SJSA1 (cell line): ENCODE results near the gene MAPK11. TPM values are rescaled to one million over a fixed set of nuclear protein-coding genes. Genes with fewer than 3 reads are reported as not detected.
A peak's percentile ranks its signal among the peaks of the same experiment; 100 is the strongest.

ENCODE experiments used
- DNase-seq, 2 experiments: peaks; one replicate each; pipeline ENCODE4 v3.0.0-alpha.2; 2015 to 2020; ENCODE audit warnings: low spot score in 2 of 2, low read depth in 1 of 2
- H3K27ac ChIP-seq: fragments of 250-450 bp; sonication (Bioruptor Pico); 2 replicates; pipeline ENCODE4 v1.5.1; 2020; ENCODE audit warnings: mild to moderate bottlenecking, moderate library complexity
- H3K27me3 ChIP-seq: fragments of 250-450 bp; sonication (Bioruptor Pico); replicated peaks from 2 replicates; pipeline ENCODE4 v1.5.1; 2020; ENCODE audit warnings: mild to moderate bottlenecking, moderate library complexity
- H3K36me3 ChIP-seq: fragments of 250-450 bp; sonication (Bioruptor Pico); 2 replicates; pipeline ENCODE4 v1.5.1; 2020; ENCODE audit warnings: mild to moderate bottlenecking
- H3K4me1 ChIP-seq: fragments of 250-450 bp; sonication (Bioruptor Pico); replicated peaks from 2 replicates; pipeline ENCODE4 v1.6.1; 2021; ENCODE audit warnings: mild to moderate bottlenecking
- H3K4me3 ChIP-seq: fragments of 250-450 bp; sonication (Bioruptor Pico); 2 replicates; pipeline ENCODE4 v1.5.1; 2020; ENCODE audit warnings: mild to moderate bottlenecking
- H3K9me3 ChIP-seq: fragments of 250-450 bp; sonication (Bioruptor Pico); replicated peaks from 2 replicates; pipeline ENCODE4 v1.5.1; 2020; ENCODE audit warnings: mild to moderate bottlenecking
- total RNA-seq: library from RNA; depleted of rRNA; stranded (reverse); fragments of >200 nt; shearing (Covaris generic); gene quantifications from 2 replicates; pipeline ENCODE4 v1.2.3, GENCODE V29; 2014

MAPK11 gene
- total RNA-seq, 1 experiment from 2014 or later: 2.2 TPM

DNA sequence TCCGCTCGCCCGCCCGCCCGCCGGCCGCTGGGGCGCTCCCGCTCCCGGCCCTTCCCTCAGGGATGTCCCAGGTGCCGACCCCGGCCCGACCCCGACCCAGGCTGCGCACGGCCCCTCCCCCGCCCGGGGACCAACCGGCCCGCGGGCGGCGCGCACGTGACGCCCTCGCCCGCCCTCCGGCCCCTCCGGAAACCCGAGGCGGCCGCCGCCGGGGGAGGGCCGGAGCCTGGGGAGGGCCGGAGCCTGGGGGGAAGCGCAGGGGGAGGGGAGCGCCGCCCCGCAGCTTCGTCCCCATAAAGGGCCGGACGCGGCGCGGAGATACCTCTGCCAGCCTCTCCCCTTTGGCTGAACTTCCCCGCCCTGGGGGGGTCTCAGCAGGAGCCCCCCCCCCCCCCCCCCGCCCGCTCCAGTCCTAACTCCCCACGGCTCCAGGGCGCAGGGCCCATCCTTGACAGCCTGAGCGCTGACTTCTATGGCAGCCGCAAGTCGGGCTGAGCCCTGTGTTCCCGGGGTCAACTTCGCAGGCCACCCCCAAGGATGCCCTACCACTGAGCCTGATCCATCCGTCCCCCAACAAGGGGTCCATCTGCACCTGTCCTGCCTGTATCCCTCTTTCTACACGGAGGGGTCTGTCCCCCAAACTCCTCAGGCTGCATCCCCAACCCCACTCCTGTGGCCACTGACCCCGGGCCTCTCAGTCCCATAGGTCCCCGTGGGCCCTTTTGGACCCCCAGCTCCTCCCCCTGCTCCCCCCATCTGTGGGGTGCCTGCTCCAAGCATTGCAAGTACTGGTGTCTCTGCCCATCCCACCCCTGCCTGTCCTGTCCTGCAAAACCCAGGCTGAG is 8.3 kb downstream of the MAPK11 start, which contains the start of gene MAPK12:
Gene MAPK12 (minus strand): TSS at position 69 of the 845 bp plus-strand sequence. CDS start 174 bp downstream, outside the sequence.
- DNase-seq: no peak
- Histone ChIP-seq H3K27ac (no peak within 1 kb of the TSS), H3K36me3 (no peaks in the 10 kb centered on the region), H3K4me1 (peaks cover 11% of the 10 kb centered on the region), H3K4me3 (peak within 1 kb of the TSS; percentile 35), H3K27me3 (peaks cover 22% of the 10 kb centered on the region), H3K9me3 (peaks cover 4% of the 10 kb centered on the region)

DNA sequence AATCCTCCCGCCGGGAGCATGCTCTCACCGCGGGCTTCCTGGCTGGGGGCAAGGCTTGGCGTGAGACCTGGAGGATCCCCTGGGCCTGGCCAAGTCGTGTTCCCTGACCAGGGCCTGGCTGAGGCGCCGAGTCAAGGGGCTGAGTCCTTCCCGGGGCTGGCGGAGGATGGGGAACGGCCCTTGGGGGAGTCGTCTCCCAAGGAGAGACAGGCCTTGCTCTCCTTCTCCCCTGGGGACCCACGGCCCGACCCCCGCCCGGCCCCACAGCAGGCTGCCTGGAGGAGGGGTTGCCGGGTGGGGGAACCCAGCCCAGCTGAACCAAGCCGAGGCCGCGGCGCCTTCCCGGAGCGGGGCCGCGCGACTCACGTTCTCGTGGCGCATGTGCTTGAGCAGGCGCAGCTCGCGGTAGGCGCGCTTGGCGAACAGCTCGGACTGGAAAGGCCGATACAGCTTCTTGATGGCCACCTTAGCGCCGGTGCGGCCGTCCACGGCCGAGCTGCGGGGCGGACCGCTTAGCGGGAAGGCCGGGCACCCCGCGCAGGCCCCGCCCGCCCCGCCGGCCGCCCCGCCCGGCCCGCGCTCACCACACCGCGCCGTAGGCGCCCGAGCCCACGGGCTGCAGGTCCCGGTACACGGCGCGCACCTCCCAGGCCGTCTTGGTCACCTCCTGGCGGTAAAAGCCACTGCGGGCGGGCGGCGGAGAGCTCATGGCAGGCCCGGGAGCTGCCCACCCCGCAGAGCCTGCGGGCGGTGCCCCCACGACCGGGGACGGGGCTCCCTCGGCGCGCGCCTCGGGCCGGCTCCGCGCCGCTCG is 9.2 kb downstream of the MAPK11 start:
- Histone ChIP-seq H3K9me3 (no peaks in the 10 kb centered on the region), H3K27ac (no peak overlapping the region), H3K36me3 (no peaks in the 10 kb centered on the region), H3K4me1 (peaks cover 11% of the 10 kb centered on the region), H3K27me3 (peaks cover 22% of the 10 kb centered on the region), H3K4me3 (peak overlapping the region; percentile 35)
- peak in 1 of 2 experiments; percentile 22 for DNase-seq

DNA sequence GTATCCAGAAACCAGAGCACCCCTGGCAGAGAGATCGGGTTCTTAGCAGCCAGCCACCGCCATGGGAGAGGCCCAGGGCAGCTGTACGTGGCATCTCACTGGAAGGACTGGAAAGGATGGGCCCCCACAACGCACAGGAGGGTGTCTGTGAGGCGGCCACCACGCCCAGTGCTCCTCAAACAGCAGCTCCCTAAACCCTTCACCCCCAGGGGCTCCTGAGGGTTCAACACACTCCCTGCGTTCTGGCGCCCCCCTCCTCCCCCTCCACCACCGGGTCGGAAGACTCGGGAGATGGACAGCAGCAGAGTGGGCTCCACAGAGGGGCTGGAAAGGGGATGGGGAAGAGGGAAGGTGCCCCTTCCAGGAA is 9.8 kb downstream of the MAPK11 start:
- Histone ChIP-seq H3K9me3 (no peaks in the 10 kb centered on the region), H3K36me3 (no peaks in the 10 kb centered on the region), H3K4me3 (peak overlapping the region; percentile 35; the same call in 1 of the 2 replicates), H3K27me3 (peaks cover 22% of the 10 kb centered on the region), H3K4me1 (peaks cover 11% of the 10 kb centered on the region), H3K27ac (no peak overlapping the region)
- no peak for DNase-seq

DNA sequence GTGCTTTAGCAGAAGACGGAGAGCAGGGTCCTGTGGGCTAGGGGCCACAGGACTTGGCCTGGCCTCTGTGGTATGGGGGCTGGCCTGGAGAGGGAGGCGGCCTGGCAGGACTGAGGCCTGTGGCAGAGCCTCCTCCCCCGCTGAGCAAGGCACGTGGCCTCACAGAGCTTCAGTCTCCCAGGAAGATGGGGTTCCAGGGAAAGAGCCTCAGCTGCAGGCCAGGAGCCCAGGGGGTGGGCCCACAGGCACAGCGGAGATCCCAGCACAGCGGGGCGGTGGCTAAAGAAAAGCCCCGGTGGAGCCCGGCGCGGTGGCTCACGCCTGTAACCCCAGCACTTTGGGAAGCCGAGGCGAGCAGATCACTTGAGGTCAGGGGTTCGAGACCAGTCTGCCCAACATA is 10.9 kb downstream of the MAPK11 start:
- Histone ChIP-seq H3K4me3 (no peak overlapping the region), H3K4me1 (peaks cover 11% of the 10 kb centered on the region), H3K27ac (no peak overlapping the region), H3K9me3 (no peaks in the 10 kb centered on the region), H3K27me3 (peaks cover 22% of the 10 kb centered on the region), H3K36me3 (no peaks in the 10 kb centered on the region)
- DNase-seq: no peak

DNA sequence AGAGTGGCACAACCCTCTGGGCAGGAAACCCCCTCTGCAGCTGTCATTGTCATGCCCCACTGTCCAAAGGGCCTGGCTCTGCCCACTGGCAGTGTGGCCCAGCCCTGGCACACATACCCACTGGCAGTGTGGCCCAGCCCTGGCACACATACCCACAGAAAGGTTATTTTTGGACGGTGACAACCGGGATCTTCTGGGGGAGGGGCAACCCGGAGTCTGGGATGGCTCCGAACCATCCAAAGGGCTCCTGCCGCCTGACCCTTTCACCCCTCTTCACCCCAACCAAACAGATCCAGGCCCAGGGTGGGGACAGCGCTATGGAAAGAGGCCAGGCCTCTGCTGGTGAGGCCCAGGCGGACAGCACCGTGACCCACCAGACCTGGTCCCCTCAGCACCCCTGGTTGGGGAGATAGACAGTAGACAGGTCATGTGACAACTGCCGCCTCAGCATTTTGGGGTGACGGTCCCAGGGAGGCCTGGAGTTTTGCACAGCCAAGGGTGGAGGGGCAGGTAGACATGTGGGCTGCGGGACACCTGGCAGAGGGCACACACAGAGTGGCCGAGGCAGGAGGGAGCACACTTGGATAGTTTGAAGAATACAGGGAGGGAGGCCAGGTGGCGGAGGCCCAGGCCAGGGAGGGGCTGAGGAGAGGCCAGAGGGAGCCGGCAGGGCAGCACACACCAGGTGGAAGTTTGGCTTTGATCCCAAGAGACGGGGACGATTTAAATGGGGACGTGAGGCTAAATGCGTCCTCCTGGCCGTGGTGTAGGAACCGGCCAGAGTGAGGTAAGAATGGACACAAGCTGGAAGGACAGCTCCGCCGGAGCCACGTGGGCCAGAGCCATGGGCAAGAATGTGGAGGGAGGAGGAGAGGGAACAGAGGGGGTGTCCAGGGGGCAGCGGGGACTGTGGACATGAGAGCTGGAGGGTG is 11.6 kb downstream of the MAPK11 start:
- H3K36me3 ChIP-seq: no peaks in the 10 kb centered on the region
- H3K27ac ChIP-seq: no peak overlapping the region
- H3K27me3 ChIP-seq: peaks cover 22% of the 10 kb centered on the region
- no peak for DNase-seq
- H3K4me1 ChIP-seq: peaks cover 11% of the 10 kb centered on the region
- no peak overlapping the region for H3K4me3 ChIP-seq
- no peaks in the 10 kb centered on the region for H3K9me3 ChIP-seq

DNA sequence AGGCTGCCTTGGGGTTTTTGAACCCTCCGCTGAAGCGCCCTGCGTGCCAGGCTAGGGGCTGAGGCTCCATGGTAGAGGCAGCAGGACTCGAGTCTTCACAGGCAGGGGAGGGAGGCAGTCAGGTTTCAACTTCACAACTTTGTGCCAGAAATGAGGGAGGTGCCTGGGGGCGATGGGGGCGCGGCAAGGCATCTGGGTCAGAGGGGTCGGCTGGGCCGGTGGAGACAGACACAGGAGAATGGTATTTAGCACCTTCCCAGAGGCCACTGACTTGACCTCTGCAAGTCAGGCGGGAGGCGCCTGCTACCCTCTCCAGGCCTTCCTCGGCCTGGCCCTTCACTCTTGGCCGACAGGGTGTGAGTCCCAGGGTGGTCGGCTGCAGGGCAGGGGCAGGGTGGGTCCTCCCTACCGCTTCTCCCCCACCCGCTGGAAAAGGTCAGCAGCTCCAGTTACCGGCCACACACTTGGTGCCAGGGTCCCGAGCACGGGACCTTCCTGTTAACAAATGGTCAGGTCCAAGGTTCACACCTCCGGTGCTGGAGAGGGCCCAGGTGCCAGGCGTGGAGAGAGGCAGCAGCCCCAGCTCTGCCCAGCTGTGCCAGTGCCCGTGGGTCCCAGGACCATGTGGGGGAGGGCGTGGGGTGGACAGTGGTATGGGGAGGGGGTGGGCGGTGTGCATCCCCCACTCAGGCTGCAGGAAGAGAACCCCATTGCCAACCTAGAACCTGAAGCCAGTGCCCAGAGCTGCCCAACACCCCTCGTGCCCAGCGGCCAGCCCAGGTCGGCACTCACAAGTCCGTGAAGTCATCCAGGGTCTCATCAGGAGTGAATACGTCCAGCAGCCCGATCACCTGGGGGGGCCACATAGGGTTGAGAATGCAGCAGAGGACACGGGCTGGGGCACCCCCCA is 12.5 kb downstream of the MAPK11 start:
- peaks cover 18% of the 10 kb centered on the region for H3K27me3 ChIP-seq
- no peaks in the 10 kb centered on the region for H3K36me3 ChIP-seq
- H3K4me3 ChIP-seq: no peak overlapping the region
- peaks cover 11% of the 10 kb centered on the region for H3K4me1 ChIP-seq
- H3K27ac ChIP-seq: no peak overlapping the region
- H3K9me3 ChIP-seq: no peaks in the 10 kb centered on the region
- DNase-seq: no peak

DNA sequence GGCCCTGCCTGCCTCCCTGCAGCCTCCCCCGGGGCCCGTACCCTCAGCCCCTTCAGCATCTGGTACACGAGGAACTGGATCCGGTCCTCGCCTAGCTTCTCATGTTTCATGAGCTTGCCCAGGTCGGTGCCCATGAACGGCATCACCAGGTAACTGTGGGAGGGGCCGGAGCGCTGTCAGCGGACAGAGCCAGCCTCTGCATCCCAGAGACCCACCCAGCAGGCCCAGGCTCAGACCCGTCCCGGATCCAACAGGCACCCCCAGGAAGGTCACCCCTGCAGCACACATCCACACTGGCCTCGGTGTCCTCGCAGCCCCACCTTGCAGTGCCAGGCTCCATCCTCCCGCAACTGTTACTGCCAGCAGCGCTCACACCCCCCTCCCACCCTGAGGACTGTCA is 13.1 kb downstream of the MAPK11 start:
- no peak for DNase-seq
- Histone ChIP-seq H3K9me3 (no peaks in the 10 kb centered on the region), H3K4me3 (no peak overlapping the region), H3K27ac (no peak overlapping the region), H3K27me3 (peaks cover 11% of the 10 kb centered on the region), H3K4me1 (peaks cover 11% of the 10 kb centered on the region), H3K36me3 (no peaks in the 10 kb centered on the region)

DNA sequence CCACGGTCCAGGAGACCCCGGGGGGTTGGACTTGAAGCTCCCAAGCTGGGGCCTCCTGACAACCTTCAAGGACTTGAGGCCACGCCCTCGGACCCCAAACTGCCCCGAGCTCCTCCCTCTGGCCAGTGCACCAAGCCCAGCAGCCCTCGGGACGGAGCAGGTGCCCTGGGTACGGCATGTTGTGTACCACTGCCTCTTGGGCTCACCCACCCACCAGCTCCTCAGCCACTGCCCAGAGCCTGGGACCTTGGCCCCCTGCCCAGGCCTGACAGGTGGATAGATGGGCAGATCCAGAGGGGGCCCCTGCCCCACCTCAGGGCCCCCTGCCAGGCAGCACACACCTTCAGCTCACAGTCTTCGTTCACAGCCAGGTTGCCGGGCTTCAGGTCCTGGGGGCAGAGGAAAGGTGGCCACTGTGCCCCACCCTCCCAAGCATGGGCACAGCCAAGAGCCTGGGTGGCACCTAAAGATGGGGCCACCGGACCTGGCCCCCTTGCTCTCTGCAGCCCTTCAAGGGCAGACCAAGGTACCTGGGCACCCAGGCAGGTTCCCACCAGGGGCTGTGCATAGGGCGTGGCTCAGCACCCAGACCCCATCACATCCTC is 13.8 kb downstream of the MAPK11 start:
- H3K36me3 ChIP-seq: no peaks in the 10 kb centered on the region
- peaks cover 12% of the 10 kb centered on the region for H3K4me1 ChIP-seq
- peaks cover 10% of the 10 kb centered on the region for H3K27me3 ChIP-seq
- 0 out of 2 replicates have a peak, but pooled peaks cover 2% of the 10 kb centered on the region for H3K9me3 ChIP-seq
- no peak overlapping the region for H3K27ac ChIP-seq
- no peak for DNase-seq
- no peak overlapping the region for H3K4me3 ChIP-seq

DNA sequence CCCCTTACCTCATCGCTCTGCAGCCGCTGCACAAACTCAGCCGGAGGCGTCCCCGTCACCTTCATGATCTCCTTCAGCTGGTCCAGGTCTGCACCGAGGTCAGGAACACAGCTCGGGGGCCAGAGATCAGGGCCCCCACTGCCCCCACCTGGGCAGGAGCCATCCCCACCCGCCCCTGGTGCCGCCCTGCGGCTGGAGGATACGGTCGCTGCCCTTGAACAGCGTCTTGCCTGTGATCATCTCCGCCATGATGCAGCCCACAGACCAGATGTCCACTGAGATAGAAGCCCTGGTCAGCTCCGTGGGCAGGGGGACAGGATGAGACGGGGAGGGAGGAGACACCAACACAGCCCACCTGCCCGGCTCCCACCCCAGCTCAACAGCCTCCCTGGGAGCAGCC is 14.6 kb downstream of the MAPK11 start:
- no peak overlapping the region for H3K27ac ChIP-seq
- H3K27me3 ChIP-seq: peaks cover 6% of the 10 kb centered on the region
- peaks cover 4% of the 10 kb centered on the region; the same call in 1 of the 2 replicates for H3K36me3 ChIP-seq
- DNase-seq: no peak
- 0 out of 2 replicates have a peak, but pooled peaks cover 2% of the 10 kb centered on the region for H3K9me3 ChIP-seq
- no peak overlapping the region for H3K4me3 ChIP-seq
- H3K4me1 ChIP-seq: peaks cover 13% of the 10 kb centered on the region

DNA sequence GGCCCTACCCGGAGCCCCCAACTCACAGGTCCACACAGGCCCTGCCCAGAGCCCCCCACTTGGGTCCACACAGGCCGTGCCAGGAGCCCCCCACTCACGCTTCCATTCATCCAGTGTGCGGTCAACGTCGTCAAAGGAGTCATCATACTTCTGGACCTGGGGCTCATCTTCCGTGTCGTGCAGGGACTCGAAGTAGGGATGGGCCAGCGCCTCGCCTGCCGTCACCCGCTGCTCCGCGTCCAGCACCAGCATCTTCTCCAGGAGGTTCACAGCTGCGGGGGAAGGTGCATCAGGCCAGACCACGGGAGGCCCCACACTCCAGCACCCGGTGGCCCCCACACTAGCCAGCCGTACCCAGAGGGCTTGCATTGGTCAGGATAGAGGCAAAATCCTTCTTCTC is 15.1 kb downstream of the MAPK11 start:
- H3K9me3 ChIP-seq: 0 out of 2 replicates have a peak, but pooled peaks cover 2% of the 10 kb centered on the region
- H3K27me3 ChIP-seq: peaks cover under 1% of the 10 kb centered on the region; the same call in 1 of the 2 replicates
- H3K4me1 ChIP-seq: peaks cover 16% of the 10 kb centered on the region
- no peak overlapping the region for H3K27ac ChIP-seq
- no peak for DNase-seq
- peaks cover 5% of the 10 kb centered on the region for H3K36me3 ChIP-seq
- H3K4me3 ChIP-seq: no peak overlapping the region

DNA sequence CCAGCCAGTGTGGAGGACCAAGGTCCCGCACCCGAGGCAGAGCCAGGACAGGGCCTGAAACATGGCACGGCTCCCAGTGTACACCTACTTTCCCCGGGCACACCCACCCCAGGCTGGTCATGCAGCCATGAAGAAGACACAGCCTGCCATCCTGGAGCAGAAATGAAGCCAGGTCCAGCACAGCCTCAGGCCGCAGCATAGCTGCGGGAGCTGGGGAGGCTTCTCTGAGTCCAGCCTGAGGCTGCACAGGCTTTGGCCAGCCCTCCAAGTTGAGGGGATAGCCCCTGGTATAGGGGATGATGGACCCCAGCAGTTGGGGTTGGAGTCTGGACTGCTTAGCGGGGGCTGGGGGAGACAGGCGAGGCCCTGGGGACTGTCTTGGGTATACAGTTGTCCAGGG is 16.2 kb downstream of the MAPK11 start:
- no peak for DNase-seq
- Histone ChIP-seq H3K27me3 (no peaks in the 10 kb centered on the region), H3K4me3 (no peak overlapping the region), H3K36me3 (peaks cover 14% of the 10 kb centered on the region), H3K4me1 (peaks cover 23% of the 10 kb centered on the region), H3K27ac (no peak overlapping the region), H3K9me3 (0 out of 2 replicates have a peak, but pooled peaks cover 2% of the 10 kb centered on the region)
